Measurements from ENCODE around the gene NOXO1. TPM values are rescaled to one million over a fixed set of nuclear protein-coding genes. Genes with fewer than 3 reads are reported as not detected.

Gene NOXO1
- total RNA-seq, 3 donors from 2014 or later (not counting 1 experiment from before 2014, with no cell fraction given), result not detected

- DNase-seq, result peak; percentile 68 to 81
- H3K4me1 Mint-ChIP-seq, result peaks cover 0 to 40% of the 10 kb centered on the region in 2 donors
- Histone ChIP-seq H3K27ac (ENCODE audit: low read length) (peak overlapping the region; percentile 72), H3K27me3 (ENCODE audit: control insufficient read depth, insufficient read depth, low read length) (peaks cover 2% of the 10 kb centered on the region), H3K9me3 (ENCODE audit: control insufficient read depth, insufficient read depth, low read length) (no peaks in the 10 kb centered on the region), H3K4me1 (ENCODE audit: control insufficient read depth, insufficient read depth, low read length) (peaks cover 33% of the 10 kb centered on the region), H3K4me3 (ENCODE audit: low read length) (peak overlapping the region; percentile 55), H3K36me3 (ENCODE audit: control insufficient read depth, insufficient read depth, low read length) (peaks cover 4% of the 10 kb centered on the region)
- H3K9me3 Mint-ChIP-seq, result no peaks in the 10 kb centered on the region
- intact Hi-C loops (cut with micrococcal nuclease), result no loop called here
- peak; percentile 51 to 65 (median 52) for ATAC-seq
- H3K27ac Mint-ChIP-seq, result peak overlapping the region; percentile 84
- peak overlapping the region; percentile 84 for H3K4me3 Mint-ChIP-seq
- H3K27me3 Mint-ChIP-seq (ENCODE audit: low read depth in 2 of 2), result peaks cover 0 to 2% of the 10 kb centered on the region in 2 donors
- H3K36me3 Mint-ChIP-seq, result no peaks in the 10 kb centered on the region
- TF ChIP-seq, protein P1, sequence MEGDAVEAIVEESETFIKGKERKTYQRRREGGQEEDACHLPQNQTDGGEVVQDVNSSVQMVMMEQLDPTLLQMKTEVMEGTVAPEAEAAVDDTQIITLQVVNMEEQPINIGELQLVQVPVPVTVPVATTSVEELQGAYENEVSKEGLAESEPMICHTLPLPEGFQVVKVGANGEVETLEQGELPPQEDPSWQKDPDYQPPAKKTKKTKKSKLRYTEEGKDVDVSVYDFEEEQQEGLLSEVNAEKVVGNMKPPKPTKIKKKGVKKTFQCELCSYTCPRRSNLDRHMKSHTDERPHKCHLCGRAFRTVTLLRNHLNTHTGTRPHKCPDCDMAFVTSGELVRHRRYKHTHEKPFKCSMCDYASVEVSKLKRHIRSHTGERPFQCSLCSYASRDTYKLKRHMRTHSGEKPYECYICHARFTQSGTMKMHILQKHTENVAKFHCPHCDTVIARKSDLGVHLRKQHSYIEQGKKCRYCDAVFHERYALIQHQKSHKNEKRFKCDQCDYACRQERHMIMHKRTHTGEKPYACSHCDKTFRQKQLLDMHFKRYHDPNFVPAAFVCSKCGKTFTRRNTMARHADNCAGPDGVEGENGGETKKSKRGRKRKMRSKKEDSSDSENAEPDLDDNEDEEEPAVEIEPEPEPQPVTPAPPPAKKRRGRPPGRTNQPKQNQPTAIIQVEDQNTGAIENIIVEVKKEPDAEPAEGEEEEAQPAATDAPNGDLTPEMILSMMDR (IDR thresholded peaks at IDR 0.05), result no peak
- WGBS (ENCODE audit: insufficient coverage), result under 1% methylated on average over 18 of the region's 18 CpGs
Measured at GRCh38 chr16:1991135-1991551, 9.9 kb upstream of the NOXO1 start.

DNA sequence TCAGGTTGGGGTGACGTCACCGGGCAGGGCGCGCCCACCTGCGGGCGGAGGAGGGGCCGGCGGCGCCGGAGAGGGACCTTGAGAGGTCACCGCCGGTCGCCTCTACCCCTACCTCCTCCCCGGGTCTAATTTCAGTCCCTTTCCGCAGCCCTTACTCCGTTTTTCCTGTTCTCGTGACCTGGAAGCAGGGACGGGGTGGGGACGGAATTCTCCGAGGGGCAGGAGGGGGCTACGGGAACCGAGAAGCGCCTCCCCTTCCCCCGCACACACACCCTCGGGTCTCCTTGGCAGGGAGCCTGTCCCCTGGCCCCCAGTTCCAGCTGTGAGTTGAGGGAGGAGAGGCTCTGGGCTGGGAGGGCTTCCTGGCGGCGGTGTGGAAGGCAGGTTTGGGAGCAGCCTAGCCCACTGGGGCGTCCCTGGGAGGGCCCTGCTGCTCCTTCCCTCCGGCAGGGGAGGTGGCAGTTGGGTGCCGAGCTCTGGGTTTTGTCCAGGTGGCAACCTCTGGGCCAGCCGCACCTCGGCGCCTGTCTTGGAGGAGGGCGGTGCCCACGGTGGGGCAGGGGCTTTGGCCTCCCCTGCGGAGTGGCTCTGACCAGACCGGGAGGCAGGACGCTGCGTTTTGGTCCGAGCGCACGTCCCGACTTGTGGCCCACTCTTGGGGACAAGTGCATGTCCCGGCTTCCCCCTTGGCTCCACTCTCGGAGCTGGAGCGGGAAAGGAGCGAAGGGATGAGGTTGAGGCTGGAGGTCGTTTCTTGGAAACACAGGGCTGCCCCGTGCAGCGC, 9.3 kb upstream of the NOXO1 start:
- peaks cover 2% of the 10 kb centered on the region for H3K27me3 ChIP-seq (ENCODE audit: control insufficient read depth, insufficient read depth, low read length)
- peak in 1 of 3 donors; percentile 8 for ATAC-seq
- H3K27ac Mint-ChIP-seq, result peak overlapping the region; percentile 84
- peaks cover 31% of the 10 kb centered on the region for H3K4me1 ChIP-seq (ENCODE audit: control insufficient read depth, insufficient read depth, low read length)
- peaks cover 0 to 36% of the 10 kb centered on the region in 2 donors for H3K4me1 Mint-ChIP-seq
- intact Hi-C loops (cut with micrococcal nuclease), result no loop called here
- H3K4me3 Mint-ChIP-seq, result peak overlapping the region; percentile 84
- peak; percentile 63 to 65 for DNase-seq
- no peaks in the 10 kb centered on the region for H3K9me3 ChIP-seq (ENCODE audit: control insufficient read depth, insufficient read depth, low read length)
- 2% methylated on average over 43 of the region's 50 CpGs for WGBS (ENCODE audit: insufficient coverage)
- H3K27ac ChIP-seq (ENCODE audit: low read length), result peak overlapping the region; percentile 72
- peaks cover 0 to 2% of the 10 kb centered on the region in 2 donors for H3K27me3 Mint-ChIP-seq (ENCODE audit: low read depth in 2 of 2)
- H3K36me3 ChIP-seq (ENCODE audit: control insufficient read depth, insufficient read depth, low read length), result peaks cover 10% of the 10 kb centered on the region
- H3K9me3 Mint-ChIP-seq, result no peaks in the 10 kb centered on the region
- no peaks in the 10 kb centered on the region for H3K36me3 Mint-ChIP-seq
- TF ChIP-seq, protein P1 (IDR thresholded peaks at IDR 0.05), result no peak
- peak overlapping the region; percentile 55 for H3K4me3 ChIP-seq (ENCODE audit: low read length)

- Mint-ChIP-seq H3K36me3 (no peaks in the 10 kb centered on the region), H3K4me1 (peaks cover 0 to 33% of the 10 kb centered on the region in 2 donors), H3K4me3 (peak overlapping the region; percentile 35), H3K9me3 (no peaks in the 10 kb centered on the region), H3K27me3 (ENCODE audit: low read depth in 2 of 2) (peaks cover 0 to 2% of the 10 kb centered on the region in 2 donors), H3K27ac (peak overlapping the region in 1 of 2 donors; percentile 84)
- Histone ChIP-seq H3K27me3 (ENCODE audit: control insufficient read depth, insufficient read depth, low read length) (peaks cover 2% of the 10 kb centered on the region), H3K9me3 (ENCODE audit: control insufficient read depth, insufficient read depth, low read length) (no peaks in the 10 kb centered on the region), H3K36me3 (ENCODE audit: control insufficient read depth, insufficient read depth, low read length) (peaks cover 10% of the 10 kb centered on the region), H3K27ac (ENCODE audit: low read length) (no peak overlapping the region), H3K4me3 (ENCODE audit: low read length) (peak overlapping the region; percentile 55), H3K4me1 (ENCODE audit: control insufficient read depth, insufficient read depth, low read length) (peaks cover 37% of the 10 kb centered on the region)
- intact Hi-C loops (cut with micrococcal nuclease), result no loop called here
- TF ChIP-seq, protein P1 (IDR thresholded peaks at IDR 0.05), result no peak
- ATAC-seq, result no peak
- under 1% methylated on average over 16 of the region's 25 CpGs for WGBS (ENCODE audit: insufficient coverage)
- no peak for DNase-seq
Measured at GRCh38 chr16:1990101-1990350, 8.8 kb upstream of the NOXO1 start.

Data from natural killer cell (primary cell).